Astrocyte of the spinal cord (primary cell): Measurements from ENCODE around the gene CCM2.

Experiments used
- DNase-seq: peaks from one replicate; pipeline ENCODE4 v3.0.0; 2011; ENCODE audit warnings: low read depth, low spot score
- H3K4me3 ChIP-seq: 2 replicates; pipeline ENCODE4 v1.5.1; 2011; ENCODE audit warnings: low read depth, mild to moderate bottlenecking, low read length, moderate library complexity
- in situ Hi-C: cut with HindIII; loops from 2 replicates; pipeline ENCODE4 v1.10.0; 2017; ENCODE audit warnings: low sequenced_read_pairs
- TF ChIP-seq, protein P1 (sequence below): IDR thresholded peaks from 2 replicates; pipeline ENCODE4 v1.5.1; 2012; ENCODE audit warnings: low read depth, mild to moderate bottlenecking, low read length, inconsistent platforms

The CCM2 gene

DNA sequence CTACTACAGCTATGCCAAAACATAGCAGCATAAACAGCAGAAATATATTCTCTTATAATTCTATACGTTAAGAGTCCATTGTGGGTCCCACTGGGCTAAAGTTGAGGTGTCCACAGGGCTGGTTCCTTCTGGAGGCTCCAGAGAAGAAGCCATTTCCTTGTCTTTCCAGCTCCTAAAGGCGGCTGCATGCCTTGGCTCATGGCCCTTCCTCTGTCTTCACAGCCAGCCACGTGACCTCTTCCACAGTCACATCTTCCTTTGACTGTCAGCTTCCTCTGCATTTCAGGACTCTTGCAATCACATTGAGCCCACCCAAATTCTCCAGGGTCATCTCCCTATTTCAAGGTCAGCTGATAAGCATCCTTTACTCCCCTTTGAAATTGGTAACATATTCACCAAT is 71.5 kb downstream of the CCM2 start:
- H3K4me3 ChIP-seq: no peak overlapping the region
- TF ChIP-seq, protein P1, sequence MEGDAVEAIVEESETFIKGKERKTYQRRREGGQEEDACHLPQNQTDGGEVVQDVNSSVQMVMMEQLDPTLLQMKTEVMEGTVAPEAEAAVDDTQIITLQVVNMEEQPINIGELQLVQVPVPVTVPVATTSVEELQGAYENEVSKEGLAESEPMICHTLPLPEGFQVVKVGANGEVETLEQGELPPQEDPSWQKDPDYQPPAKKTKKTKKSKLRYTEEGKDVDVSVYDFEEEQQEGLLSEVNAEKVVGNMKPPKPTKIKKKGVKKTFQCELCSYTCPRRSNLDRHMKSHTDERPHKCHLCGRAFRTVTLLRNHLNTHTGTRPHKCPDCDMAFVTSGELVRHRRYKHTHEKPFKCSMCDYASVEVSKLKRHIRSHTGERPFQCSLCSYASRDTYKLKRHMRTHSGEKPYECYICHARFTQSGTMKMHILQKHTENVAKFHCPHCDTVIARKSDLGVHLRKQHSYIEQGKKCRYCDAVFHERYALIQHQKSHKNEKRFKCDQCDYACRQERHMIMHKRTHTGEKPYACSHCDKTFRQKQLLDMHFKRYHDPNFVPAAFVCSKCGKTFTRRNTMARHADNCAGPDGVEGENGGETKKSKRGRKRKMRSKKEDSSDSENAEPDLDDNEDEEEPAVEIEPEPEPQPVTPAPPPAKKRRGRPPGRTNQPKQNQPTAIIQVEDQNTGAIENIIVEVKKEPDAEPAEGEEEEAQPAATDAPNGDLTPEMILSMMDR: no peak
- in situ Hi-C loops: no loop called here
- DNase-seq: no peak

DNA sequence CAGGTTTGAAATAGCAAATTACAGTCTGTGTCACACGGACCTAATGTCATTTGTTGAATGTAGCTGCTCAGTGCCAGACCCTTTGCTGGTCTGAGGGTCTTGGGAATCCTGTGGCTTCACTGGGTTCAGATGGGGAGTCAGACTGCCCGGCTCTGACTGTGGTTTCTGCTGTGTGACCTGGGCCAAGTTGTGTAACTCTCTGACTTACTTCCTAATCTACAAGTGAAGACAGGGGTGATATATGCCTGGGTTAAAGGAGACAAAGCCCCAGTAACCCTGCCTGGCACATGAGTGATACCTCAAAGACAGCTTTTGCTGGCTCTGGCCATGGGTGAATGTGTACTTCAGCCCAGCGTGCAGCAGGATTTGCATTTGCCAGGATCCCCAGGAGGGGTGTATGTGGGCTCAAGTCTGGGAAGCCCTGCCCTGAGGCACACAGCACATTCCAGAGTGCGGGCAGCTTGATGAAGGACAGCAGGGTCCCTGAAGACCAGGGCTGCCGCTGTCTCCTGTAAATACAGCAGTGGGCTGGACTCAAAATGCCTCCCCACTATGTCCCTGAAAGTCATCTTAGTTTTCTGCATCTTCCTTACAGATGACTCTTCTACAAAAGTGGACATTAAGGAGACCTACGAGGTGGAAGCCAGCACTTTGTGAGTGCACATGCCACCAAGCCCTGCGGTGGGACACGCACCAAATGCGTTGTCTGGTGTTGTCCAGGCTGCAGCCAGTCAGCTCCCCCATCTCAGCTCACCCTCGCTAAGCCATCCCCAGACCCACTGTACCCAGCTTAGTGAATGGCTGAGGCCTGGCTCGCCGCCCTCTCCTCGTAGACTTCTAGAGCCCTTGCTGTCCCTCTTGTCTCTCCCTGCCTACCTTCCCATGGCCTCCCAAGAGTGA is 72.4 kb downstream of the CCM2 start:
- no peak overlapping the region for H3K4me3 ChIP-seq
- DNase-seq: no peak
- in situ Hi-C loops: no loop called here
- TF ChIP-seq, protein P1: no peak

DNA sequence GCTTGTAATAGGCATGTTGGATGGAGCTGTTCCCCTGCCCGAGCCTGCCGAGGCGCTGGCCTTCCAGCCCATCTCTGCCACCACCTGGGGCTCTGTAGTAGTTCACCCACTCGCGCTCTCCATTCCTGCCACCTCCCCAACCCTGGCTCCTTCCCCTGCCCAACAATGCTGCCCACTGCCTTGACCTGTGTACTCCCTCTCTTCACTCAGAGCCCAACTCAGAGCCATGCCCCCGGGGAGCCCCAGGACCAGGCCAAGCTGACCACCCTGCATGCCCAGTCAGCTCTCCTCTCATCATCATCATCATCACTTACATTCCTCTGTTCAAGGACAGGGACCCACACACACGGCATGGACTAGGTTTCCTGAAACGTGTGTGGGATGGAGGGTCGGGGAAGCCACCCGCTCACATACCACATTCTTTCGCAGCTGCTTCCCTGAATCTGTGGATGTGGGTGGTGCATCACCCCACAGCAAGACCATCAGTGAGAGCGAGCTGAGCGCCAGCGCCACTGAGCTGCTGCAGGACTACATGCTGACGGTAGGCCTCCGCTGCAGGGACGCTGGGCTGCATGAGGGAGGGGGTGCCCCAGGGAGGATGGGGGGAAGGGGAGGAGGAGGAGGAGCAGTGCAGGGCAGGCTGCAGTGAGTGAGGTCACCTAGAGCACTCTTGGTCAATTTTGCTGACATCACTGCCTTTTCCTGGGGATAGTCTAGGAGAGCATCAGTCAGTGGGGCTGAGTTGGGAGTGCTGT is 73.2 kb downstream of the CCM2 start:
- H3K4me3 ChIP-seq: no peak overlapping the region
- DNase-seq: no peak
- TF ChIP-seq, protein P1: no peak
- in situ Hi-C loops: no loop called here

DNA sequence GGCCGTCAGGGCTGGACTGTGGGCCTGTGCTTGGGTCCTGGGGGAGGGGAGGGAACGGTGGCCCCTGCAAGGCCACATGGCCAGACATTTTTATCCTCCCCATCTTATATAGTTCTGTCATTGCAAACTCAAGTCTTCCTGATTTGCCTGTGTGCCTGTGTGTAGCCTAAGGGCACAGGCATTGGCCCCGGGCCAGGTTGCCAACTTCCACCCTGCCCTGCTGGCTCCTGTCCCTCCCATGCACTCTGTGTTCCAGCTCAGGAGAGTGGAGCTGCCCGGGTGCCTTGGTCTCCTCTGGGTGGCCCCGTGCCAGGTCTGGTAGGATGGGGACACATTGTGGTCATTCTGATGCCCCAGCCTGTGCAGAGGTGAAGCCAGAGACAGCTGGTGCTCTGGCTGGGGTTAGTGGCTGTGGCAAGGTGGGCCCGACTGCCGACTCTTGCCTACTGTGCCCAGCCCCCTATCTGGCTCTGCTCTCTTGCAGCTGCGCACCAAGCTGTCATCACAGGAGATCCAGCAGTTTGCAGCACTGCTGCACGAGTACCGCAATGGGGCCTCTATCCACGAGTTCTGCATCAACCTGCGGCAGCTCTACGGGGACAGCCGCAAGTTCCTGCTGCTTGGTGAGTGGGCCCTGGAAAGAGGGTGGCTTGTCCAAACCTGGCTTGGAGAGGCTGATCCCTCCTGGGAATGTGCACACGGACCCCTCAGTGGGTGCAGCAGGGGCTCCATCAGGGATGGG is 74.0 kb downstream of the CCM2 start:
- no peak overlapping the region for H3K4me3 ChIP-seq
- TF ChIP-seq, protein P1: no peak
- in situ Hi-C loops: no loop called here
- DNase-seq: no peak

DNA sequence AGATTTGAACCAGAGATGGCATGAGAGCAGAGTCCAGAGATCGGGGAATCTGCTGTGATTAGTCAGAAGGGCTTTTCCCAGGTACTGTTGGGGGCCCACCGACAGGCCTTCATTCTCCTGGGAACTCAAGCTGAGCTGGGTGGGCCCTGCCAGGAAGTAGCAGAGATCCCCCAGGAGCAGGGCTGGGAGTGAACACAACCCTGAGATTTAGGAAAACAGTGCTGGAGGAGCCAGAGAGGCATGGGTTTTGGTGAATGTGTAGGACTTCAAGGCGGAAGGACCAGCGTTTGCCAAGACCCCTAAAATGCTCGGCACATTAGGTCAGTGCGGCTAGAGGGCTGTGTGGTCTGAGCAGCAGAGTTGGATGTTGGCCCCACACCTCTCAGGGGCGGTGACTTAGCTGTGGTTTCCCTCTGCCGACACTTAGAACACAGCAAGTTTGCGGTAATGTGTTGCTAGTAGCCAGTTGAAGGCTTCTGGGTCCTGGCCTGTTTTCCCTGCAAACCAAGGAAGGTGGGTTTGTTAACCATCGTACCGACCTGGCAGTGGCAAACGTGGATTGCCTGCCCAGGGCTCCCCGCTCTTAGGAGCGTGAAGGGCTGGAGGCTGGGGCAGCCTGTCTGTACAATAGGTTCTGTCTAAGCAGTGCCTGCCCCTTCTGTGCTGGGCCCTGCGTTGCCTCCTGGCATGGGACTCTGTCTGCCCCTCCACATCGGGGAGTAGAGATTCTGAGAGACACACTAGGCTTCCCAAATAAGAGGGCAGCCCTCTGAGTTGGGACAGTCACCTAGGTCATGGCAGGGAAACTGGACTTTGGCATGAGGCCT is 74.7 kb downstream of the CCM2 start:
- TF ChIP-seq, protein P1: no peak

DNA sequence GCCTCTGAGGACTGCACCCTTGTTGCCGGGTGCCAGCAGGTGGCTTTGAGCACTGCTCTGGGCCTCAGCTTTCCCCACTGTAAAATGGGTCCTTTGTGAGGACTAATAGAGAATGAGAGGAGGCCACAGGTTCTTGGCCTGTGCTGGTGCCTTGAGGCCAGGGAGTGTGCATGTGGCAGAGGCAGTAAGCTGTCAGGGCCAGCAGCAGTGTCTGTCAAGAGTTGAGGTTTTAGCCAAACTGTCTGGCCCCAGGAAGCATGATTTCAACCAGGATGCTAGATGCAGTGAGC is 75.3 kb downstream of the CCM2 start:
- in situ Hi-C loops: no loop called here
- H3K4me3 ChIP-seq: no peak overlapping the region
- TF ChIP-seq, protein P1: no peak
- DNase-seq: no peak

More for the DNA sequence above, 74.7 kb downstream of the CCM2 start:
- in situ Hi-C loops: no loop called here
- no peak for DNase-seq
- no peak overlapping the region for H3K4me3 ChIP-seq
